HepG2 (cell line): ENCODE measurements around the gene ZBED6. TPM values are rescaled to one million over a fixed set of nuclear protein-coding genes. Genes with fewer than 3 reads are reported as not detected.
A peak's percentile ranks its signal among the peaks of the same experiment; 100 is the strongest.

Experiments used
- GATAD2A ChIP-seq: IDR thresholded peaks from 2 replicates; pipeline ENCODE4 v1.6.1; 2016
- MED13 ChIP-seq: sonication (generic); formaldehyde crosslinking; IDR thresholded peaks from 2 replicates; pipeline ENCODE4 v1.5.0; 2020; ENCODE audit warnings: missing genetic modification reagents
- NR1H2 ChIP-seq: sonication (generic); formaldehyde crosslinking; IDR thresholded peaks from 2 replicates; pipeline ENCODE4 v1.8.1; 2022; ENCODE audit warnings: low read depth, missing genetic modification reagents, borderline replicate concordance
- POLR2AphosphoS2 ChIP-seq: IDR thresholded peaks from 2 replicates; pipeline ENCODE4 v1.6.1; 2011; ENCODE audit warnings: low read depth, low read length, improper control_type of control experiment
- RBAK ChIP-seq: sonication (generic); formaldehyde crosslinking; IDR thresholded peaks from 2 replicates; pipeline ENCODE4 v1.5.1; 2020; ENCODE audit warnings: mild to moderate bottlenecking, missing genetic modification reagents
- SMAD1 ChIP-seq: sonication (generic); formaldehyde crosslinking; IDR thresholded peaks from 2 replicates; pipeline ENCODE4 v1.4.0; 2020; ENCODE audit warnings: missing genetic modification reagents, low read depth, mild to moderate bottlenecking, borderline replicate concordance
- SRF ChIP-seq: IDR thresholded peaks from 2 replicates; pipeline ENCODE4 v1.6.1; 2011; ENCODE audit warnings: mild to moderate bottlenecking, low read depth, low read length, moderate library complexity
- SSRP1 ChIP-seq: IDR thresholded peaks from 2 replicates; pipeline ENCODE4 v1.6.1; 2016; ENCODE audit warnings: control low read depth
- TARDBP ChIP-seq: sonication (generic); formaldehyde crosslinking; IDR thresholded peaks from 2 replicates; pipeline ENCODE4 v1.8.0; 2022; ENCODE audit warnings: mild to moderate bottlenecking, missing genetic modification reagents
- ZKSCAN1 ChIP-seq: fragments of 150-350 bp; IDR thresholded peaks from 2 replicates; pipeline ENCODE4 v1.6.1; 2014; ENCODE audit warnings: low read length
- ZMYM3 ChIP-seq: sonication (generic); formaldehyde crosslinking; IDR thresholded peaks from 2 replicates; pipeline ENCODE4 v1.5.1; 2020; ENCODE audit warnings: mild to moderate bottlenecking, missing genetic modification reagents
- ZNF382 ChIP-seq: sonication (generic); formaldehyde crosslinking; IDR thresholded peaks from 2 replicates; pipeline ENCODE4 v1.5.0; 2020; ENCODE audit warnings: missing genetic modification reagents, mild to moderate bottlenecking, borderline replicate concordance
- ZNF616 ChIP-seq: sonication (generic); formaldehyde crosslinking; IDR thresholded peaks from 2 replicates; pipeline ENCODE4 v1.5.0; 2020; ENCODE audit warnings: low read depth, mild to moderate bottlenecking, missing genetic modification reagents
- polyA plus RNA-seq, 8 experiments: library from polyadenylated mRNA; depleted of rRNA in 3 of 8; stranded (reverse) in 7 of 8; unstranded in 1 of 8; fragments of >200 nt; fragmentation: Illumina TruSeq in 4 of 8; extraction: Trizol in 4 of 8; gene quantifications; 2 replicates each; pipeline versions ENCODE4 v1.2.1 to v1.2.3, GENCODE V29; 2011 to 2016; ENCODE audit warnings: low read depth in 4 of 8, missing spikeins in 1 of 8, mixed read lengths in 1 of 8; ENCODE audit not compliant: insufficient read depth in 1 of 8
- total RNA-seq, 5 experiments: library from RNA; depleted of rRNA; stranded (reverse); fragments of >200 nt; fragmentation: Illumina TruSeq; extraction: Trizol; gene quantifications; 2 replicates each; pipeline ENCODE4 v1.2.3, GENCODE V29; 2016; ENCODE audit warnings: low read depth in 1 of 5
- TF ChIP-seq, protein P1 (sequence below): sonication (generic); formaldehyde crosslinking; IDR thresholded peaks from 2 replicates; pipeline ENCODE4 v1.5.0; 2020; ENCODE audit warnings: missing genetic modification reagents, mild to moderate bottlenecking, borderline replicate concordance
- TF ChIP-seq, protein P2 (sequence below): sonication (generic); formaldehyde crosslinking; IDR thresholded peaks from 2 replicates; pipeline ENCODE4 v1.8.0; 2022; ENCODE audit warnings: mild to moderate bottlenecking, missing genetic modification reagents, moderate library complexity
- TF ChIP-seq, protein P3 (sequence below): IDR thresholded peaks from 2 replicates; pipeline ENCODE4 v1.6.1; 2016; ENCODE audit warnings: missing genetic modification reagents, missing compliant biosample characterization
- TF ChIP-seq, protein P4 (sequence below): sonication (generic); formaldehyde crosslinking; IDR thresholded peaks from 2 replicates; pipeline ENCODE4 v1.8.0; 2022; ENCODE audit warnings: low read depth, missing genetic modification reagents
- TF ChIP-seq, protein P5 (sequence below): sonication (generic); formaldehyde crosslinking; IDR thresholded peaks from 2 replicates; pipeline ENCODE4 v1.9.0; 2022; ENCODE audit warnings: low read depth, missing genetic modification reagents
- TF ChIP-seq, protein P6 (sequence below): sonication (generic); formaldehyde crosslinking; IDR thresholded peaks from 2 replicates; pipeline ENCODE4 v1.8.1; 2022; ENCODE audit warnings: low read depth, mild to moderate bottlenecking, missing genetic modification reagents
- TF ChIP-seq, protein P7 (sequence below): sonication (generic); formaldehyde crosslinking; IDR thresholded peaks from 2 replicates; pipeline ENCODE4 v1.8.0; 2022; ENCODE audit warnings: mild to moderate bottlenecking, missing genetic modification reagents, moderate library complexity

The ZBED6 gene
- total and polyA plus RNA-seq, 2 of the 13 experiments (the other 11 are each of a cell fraction or from before 2014, with no cell fraction given) = 9.3 to 12.5 TPM

DNA sequence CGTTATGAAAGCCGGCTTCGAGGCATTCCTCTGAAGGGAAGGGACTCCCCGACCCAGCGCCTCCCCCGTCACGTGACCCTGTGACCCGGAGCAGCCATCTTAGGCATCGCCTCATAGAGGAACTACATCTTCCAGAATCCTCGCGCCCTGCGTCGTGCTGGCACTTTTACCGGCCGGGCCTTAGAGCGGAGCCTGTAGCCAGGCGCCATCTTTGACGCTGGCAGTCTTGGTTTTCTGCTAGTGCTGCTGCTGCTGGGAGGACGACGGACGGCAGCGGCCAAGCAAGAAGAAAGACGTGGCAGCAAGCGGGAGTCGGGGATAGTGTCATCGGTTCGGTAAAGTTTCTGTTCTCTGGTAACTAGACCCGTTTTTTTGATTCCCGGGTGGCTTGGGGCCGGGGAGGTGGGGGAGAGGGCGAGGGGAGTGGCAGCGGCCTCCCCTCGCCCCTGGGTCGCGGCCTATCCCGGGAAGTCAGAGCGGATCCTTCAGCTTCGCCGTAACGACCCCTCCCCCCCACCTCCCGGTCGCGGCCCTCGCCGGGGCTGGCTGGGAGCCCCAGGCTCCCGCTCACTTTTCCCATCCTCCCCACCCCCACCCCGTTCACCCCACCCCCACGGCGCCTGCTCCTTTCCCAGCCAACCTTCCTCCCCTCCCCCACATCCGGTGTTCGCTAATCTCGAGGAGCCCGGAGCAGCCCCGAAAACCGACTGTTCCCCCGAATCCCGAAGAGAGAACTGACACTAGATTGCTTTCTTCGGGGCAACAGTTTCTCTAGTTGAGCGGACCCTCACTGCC lies at the start of gene ZBED6, which contains the start of gene ZC3H11A (continued):
- TF ChIP-seq, protein P1, sequence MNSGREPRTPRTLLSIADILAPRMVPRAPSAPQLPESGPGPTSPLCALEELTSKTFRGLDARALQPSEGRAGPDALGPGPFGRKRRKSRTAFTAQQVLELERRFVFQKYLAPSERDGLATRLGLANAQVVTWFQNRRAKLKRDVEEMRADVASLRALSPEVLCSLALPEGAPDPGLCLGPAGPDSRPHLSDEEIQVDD (CRISPR knock-in tag) = no peak
- peak; percentile 54; the same call in 1 of the 2 replicates for TF ChIP-seq MED13 (CRISPR knock-in tag)
- TF ChIP-seq TARDBP (CRISPR knock-in tag) = peak; percentile 43; the same call in 1 of the 2 replicates
- no peak for TF ChIP-seq SSRP1
- no peak for TF ChIP-seq RBAK
- TF ChIP-seq ZKSCAN1 = no peak
- no peak for TF ChIP-seq ZNF616 (CRISPR knock-in tag)
- TF ChIP-seq, protein P2, sequence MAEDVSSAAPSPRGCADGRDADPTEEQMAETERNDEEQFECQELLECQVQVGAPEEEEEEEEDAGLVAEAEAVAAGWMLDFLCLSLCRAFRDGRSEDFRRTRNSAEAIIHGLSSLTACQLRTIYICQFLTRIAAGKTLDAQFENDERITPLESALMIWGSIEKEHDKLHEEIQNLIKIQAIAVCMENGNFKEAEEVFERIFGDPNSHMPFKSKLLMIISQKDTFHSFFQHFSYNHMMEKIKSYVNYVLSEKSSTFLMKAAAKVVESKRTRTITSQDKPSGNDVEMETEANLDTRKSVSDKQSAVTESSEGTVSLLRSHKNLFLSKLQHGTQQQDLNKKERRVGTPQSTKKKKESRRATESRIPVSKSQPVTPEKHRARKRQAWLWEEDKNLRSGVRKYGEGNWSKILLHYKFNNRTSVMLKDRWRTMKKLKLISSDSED (CRISPR knock-in tag) = no peak
- TF ChIP-seq, protein P3, sequence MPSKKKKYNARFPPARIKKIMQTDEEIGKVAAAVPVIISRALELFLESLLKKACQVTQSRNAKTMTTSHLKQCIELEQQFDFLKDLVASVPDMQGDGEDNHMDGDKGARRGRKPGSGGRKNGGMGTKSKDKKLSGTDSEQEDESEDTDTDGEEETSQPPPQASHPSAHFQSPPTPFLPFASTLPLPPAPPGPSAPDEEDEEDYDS (CRISPR knock-in tag) = peak; percentile 74
- no peak for TF ChIP-seq SRF
- no peak for TF ChIP-seq SMAD1 (CRISPR knock-in tag)
- no peak for TF ChIP-seq POLR2AphosphoS2
- TF ChIP-seq, protein P4, sequence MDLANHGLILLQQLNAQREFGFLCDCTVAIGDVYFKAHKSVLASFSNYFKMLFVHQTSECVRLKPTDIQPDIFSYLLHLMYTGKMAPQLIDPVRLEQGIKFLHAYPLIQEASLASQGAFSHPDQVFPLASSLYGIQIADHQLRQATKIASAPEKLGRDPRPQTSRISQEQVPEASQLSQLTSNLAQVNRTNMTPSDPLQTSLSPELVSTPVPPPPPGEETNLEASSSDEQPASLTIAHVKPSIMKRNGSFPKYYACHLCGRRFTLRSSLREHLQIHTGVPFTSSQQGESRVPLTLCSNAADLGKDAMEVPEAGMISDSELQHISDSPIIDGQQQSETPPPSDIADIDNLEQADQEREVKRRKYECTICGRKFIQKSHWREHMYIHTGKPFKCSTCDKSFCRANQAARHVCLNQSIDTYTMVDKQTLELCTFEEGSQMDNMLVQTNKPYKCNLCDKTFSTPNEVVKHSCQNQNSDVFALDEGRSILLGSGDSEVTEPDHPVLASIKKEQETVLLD (CRISPR knock-in tag) = peak; percentile 55
- TF ChIP-seq, protein P5, sequence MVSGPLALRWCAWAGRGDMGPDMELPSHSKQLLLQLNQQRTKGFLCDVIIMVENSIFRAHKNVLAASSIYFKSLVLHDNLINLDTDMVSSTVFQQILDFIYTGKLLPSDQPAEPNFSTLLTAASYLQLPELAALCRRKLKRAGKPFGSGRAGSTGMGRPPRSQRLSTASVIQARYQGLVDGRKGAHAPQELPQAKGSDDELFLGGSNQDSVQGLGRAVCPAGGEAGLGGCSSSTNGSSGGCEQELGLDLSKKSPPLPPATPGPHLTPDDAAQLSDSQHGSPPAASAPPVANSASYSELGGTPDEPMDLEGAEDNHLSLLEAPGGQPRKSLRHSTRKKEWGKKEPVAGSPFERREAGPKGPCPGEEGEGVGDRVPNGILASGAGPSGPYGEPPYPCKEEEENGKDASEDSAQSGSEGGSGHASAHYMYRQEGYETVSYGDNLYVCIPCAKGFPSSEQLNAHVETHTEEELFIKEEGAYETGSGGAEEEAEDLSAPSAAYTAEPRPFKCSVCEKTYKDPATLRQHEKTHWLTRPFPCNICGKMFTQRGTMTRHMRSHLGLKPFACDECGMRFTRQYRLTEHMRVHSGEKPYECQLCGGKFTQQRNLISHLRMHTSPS = no peak
- no peak for TF ChIP-seq ZMYM3 (CRISPR knock-in tag)
- peak; percentile 82 for TF ChIP-seq GATAD2A (CRISPR knock-in tag)
- TF ChIP-seq, protein P6, sequence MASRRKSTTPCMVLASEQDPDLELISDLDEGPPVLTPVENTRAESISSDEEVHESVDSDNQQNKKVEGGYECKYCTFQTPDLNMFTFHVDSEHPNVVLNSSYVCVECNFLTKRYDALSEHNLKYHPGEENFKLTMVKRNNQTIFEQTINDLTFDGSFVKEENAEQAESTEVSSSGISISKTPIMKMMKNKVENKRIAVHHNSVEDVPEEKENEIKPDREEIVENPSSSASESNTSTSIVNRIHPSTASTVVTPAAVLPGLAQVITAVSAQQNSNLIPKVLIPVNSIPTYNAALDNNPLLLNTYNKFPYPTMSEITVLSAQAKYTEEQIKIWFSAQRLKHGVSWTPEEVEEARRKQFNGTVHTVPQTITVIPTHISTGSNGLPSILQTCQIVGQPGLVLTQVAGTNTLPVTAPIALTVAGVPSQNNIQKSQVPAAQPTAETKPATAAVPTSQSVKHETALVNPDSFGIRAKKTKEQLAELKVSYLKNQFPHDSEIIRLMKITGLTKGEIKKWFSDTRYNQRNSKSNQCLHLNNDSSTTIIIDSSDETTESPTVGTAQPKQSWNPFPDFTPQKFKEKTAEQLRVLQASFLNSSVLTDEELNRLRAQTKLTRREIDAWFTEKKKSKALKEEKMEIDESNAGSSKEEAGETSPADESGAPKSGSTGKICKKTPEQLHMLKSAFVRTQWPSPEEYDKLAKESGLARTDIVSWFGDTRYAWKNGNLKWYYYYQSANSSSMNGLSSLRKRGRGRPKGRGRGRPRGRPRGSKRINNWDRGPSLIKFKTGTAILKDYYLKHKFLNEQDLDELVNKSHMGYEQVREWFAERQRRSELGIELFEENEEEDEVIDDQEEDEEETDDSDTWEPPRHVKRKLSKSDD (CRISPR knock-in tag) = peak; percentile 85
- TF ChIP-seq, protein P7, sequence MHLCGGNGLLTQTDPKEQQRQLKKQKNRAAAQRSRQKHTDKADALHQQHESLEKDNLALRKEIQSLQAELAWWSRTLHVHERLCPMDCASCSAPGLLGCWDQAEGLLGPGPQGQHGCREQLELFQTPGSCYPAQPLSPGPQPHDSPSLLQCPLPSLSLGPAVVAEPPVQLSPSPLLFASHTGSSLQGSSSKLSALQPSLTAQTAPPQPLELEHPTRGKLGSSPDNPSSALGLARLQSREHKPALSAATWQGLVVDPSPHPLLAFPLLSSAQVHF (CRISPR knock-in tag) = no peak
- no peak for TF ChIP-seq NR1H2
- no peak for TF ChIP-seq ZNF382 (CRISPR knock-in tag)
